HL-60 (cell line): ENCODE data around the gene SHFL.

ENCODE experiments used
- DNase-seq, 2 experiments: peaks; one replicate each; pipeline ENCODE4 v3.0.0-alpha.2; 2010 to 2020; ENCODE audit warnings: low read depth in 1 of 2, low spot score in 1 of 2
- H3K27ac ChIP-seq: fragments of 250-450 bp; sonication (Bioruptor Pico); replicated peaks from 2 replicates; pipeline ENCODE4 v1.5.1; 2020; ENCODE audit warnings: mild to moderate bottlenecking, moderate library complexity
- H3K27me3 ChIP-seq: fragments of 250-450 bp; sonication (Bioruptor Pico); 2 replicates; pipeline ENCODE4 v1.5.1; 2021; ENCODE audit warnings: mild to moderate bottlenecking, moderate library complexity; ENCODE audit not compliant: insufficient read depth, poor library complexity, severe bottlenecking
- H3K4me3 ChIP-seq: replicated peaks from 2 replicates; pipeline ENCODE4 v1.5.1; 2011; ENCODE audit warnings: mild to moderate bottlenecking, control low read depth, low read length; ENCODE audit not compliant: insufficient read depth
- CTCF ChIP-seq: IDR thresholded peaks from one replicate; pipeline ENCODE4 v1.5.1; 2011; ENCODE audit warnings: low read length, control low read depth, inconsistent platforms; ENCODE audit not compliant: insufficient read depth
- GABPA ChIP-seq: IDR thresholded peaks from 2 replicates; pipeline ENCODE4 v1.6.1; 2012; ENCODE audit warnings: low read depth
- POLR2AphosphoS5 ChIP-seq: IDR thresholded peaks from 2 replicates; pipeline ENCODE4 v1.6.1; 2012; ENCODE audit warnings: low read depth
- REST ChIP-seq: IDR thresholded peaks from 2 replicates; pipeline ENCODE4 v1.6.1; 2012; ENCODE audit warnings: low read depth; ENCODE audit not compliant: insufficient replicate concordance
- SPI1 ChIP-seq: IDR thresholded peaks from 2 replicates; pipeline ENCODE4 v1.6.1; 2012; ENCODE audit warnings: low read depth, mild to moderate bottlenecking, borderline replicate concordance

The SHFL gene

GRCh38 chr19:10104130-10104513 lies 18.0 kb downstream of the SHFL start:
- no peak for DNase-seq
- Histone ChIP-seq H3K4me3 (no peak overlapping the region), H3K27ac (peak overlapping the region; percentile 95), H3K27me3 (no peaks in the 10 kb centered on the region)
- TF ChIP-seq CTCF (no peak), SPI1 (no peak), POLR2AphosphoS5 (no peak), REST (no peak), GABPA (no peak)

GRCh38 chr19:10104665-10105508 lies 18.8 kb downstream of the SHFL start:
- TF ChIP-seq REST (peak; percentile 28), POLR2AphosphoS5 (peak; percentile 57; the same call in 1 of the 2 replicates), CTCF (no peak), SPI1 (no peak), GABPA (no peak; the same call in 1 of the 2 replicates)
- peak in 1 of 2 experiments; percentile 67 for DNase-seq
- H3K27me3 ChIP-seq = no peaks in the 10 kb centered on the region
- no peak overlapping the region for H3K4me3 ChIP-seq
- peak overlapping the region; percentile 95 for H3K27ac ChIP-seq

GRCh38 chr19:10105509-10106099 lies 19.5 kb downstream of the SHFL start:
- DNase-seq = peak; percentile 76 to 87
- H3K27ac ChIP-seq = peak overlapping the region; percentile 95
- TF ChIP-seq SPI1 (no peak), GABPA (no peak), POLR2AphosphoS5 (no peak; the same call in 1 of the 2 replicates), REST (no peak), CTCF (no peak)
- H3K27me3 ChIP-seq = no peaks in the 10 kb centered on the region
- H3K4me3 ChIP-seq = no peak overlapping the region
